NOMO-1 treated with DMSO at 0.1 percent for 48 hours (cell line): ENCODE measurements around the gene ADD1.

Experiments used
- DNase-seq: peaks from one replicate; lab custom pipeline; 2025; ENCODE audit not compliant: unreplicated experiment; lab: John Stamatoyannopoulos, UW

Gene ADD1

DNA sequence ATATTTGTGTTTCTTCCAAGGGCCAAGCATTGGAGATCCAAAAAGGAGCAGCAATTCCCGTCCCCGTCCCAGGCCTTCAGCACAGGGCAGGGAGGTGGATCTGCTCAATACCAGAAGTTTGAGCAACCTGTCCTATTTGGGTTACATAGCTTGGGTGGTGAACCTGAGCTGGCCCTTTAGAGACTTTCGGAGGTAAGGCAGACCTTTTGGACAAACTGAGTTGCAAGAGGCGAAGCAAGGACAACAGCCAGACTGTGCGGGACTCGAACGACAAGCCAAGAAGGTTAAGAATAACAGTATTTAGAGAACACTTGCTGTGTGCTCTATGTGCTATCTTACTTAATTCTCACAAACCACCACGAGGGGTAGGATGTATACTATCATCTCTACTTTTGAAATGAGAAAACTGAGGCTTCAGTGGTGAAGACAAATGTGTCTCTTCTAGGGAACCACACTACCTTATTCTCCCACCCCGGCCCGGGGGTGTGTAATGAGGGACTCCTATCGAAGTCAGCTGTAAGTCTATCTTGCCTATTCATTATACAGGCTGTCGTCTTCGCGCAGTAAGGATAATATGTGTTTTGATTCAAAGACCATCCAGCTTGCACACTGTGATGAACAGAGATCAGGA is 118.3 kb downstream of the ADD1 start:
- DNase-seq = peak; percentile 44

DNA sequence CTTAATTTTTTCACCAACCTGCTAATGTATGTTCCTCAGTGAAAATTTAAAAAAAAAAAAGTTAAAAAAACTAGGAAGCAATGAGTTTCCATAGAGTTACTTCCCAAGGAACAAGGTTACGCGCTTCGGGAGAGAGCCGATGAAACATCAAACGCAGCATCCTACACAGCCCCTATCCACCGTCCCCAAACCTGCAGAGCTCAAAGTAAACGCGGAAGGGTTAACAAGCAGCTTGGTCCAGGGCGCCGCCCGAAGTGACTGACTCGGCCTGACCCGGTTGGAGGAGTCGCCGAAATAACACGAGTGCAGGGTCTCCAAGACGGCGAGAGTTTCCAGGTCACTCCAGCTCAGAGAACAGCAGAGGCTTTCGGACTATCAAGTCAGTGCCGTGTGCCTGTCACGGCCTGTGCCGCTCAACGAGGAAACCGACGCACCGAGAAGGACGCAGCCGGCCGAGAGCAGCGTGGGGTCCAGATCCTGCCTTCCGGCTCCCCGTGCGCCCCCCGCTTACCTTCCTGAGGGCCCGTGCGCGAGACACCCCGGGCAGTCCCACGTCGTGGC is 119.0 kb downstream of the ADD1 start:
- DNase-seq = peak; percentile 52

DNA sequence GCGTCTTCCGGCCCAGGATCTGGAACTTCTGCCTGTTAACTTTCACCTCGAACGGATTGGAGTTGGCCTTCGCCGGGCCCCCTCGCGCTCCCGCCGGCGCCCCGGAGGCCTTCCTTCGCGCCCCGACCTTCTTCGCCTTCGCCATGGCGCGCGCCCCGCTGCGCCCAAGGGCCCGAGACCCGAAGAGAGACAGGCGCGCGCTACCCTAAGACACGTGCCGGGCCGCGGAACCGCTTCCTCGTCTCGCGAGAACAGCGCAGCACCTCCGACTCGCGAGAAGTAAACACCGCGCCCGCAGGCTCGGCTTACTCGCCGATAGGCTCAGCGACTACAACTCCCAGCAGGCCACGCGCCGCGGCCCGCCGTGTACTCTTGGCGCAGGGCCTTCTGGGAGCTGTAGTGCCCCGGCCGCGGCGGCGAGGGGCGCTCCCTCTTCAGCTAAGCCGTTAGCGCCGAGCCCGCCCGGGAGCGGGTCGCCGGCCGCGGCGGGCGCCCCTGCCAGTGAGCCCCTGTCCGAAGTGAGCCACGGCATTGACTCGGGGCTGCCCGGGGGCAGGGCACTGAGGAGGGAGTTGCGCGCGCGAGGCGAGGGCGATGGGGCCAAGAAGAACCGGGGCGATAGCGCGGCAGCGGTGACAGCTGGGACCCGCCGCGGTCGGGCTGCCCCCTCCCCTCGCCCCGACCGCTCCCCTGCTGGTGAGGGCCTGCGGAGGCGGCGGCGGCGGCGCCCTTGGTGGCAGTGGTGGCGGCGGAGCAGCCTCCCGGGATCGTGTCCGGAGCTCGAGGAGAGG is 119.7 kb downstream of the ADD1 start, which contains the start of the genes GRK4 and NOP14:
Gene GRK4 (plus strand): TSS at position 397 of the 791 bp plus-strand sequence. CDS start 500 bp downstream, outside the sequence.
Gene NOP14 (minus strand): TSS at position 232 of the 791 bp plus-strand sequence. CDS start 87 bp downstream, at position 145.
- peak; percentile 97 for DNase-seq

DNA sequence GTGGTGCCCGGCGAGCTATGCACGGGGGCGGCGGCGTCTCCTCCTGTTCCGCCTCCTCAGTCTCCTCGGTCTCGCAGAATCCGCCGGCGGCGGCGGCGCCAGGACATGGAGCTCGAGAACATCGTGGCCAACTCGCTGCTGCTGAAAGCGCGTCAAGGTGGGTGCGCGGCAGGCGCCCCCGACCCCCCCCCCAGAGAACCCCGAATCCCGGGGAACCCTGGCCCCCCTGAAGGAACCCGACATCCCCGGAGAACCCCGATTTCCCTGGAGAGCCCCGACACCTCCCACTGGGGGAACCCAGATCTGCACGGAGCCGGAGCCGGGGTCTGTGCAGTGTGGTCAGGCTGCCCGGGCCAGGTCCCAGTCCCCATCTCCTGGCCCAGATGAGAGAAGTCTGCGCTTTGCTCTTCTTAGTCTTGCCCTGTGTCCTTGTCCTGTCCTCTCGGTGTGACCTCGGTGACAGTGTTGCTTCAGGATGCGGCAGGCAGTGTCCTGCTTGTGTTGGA is 120.4 kb downstream of the ADD1 start:
- DNase-seq = peak; percentile 11

DNA sequence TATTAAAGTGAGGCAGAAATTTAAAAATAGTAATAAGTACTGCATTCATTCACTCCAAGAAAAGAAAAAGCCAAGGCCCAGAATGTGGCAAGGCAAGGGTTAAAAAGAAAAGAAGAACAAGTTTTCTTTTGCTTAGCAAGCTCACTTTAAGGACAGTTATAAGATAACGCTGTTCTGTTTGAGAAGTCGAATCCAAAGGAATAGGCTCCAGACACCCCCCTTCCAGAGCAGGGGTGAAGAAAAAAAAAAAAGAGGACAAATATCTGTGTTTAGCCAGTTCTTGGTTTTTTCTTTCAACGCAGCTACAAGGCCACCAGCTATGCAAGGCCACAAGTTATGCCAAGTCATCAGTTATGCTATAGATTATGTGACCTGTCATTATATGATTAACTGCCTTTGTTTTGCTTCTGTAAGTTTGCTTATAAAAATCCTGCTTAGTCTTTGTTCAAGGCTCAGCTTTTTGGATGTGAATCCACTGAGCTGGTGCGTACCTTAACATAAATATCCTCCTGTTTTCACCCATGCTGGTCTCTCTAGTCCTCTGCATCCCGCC is 121.1 kb downstream of the ADD1 start:
- no peak for DNase-seq

DNA sequence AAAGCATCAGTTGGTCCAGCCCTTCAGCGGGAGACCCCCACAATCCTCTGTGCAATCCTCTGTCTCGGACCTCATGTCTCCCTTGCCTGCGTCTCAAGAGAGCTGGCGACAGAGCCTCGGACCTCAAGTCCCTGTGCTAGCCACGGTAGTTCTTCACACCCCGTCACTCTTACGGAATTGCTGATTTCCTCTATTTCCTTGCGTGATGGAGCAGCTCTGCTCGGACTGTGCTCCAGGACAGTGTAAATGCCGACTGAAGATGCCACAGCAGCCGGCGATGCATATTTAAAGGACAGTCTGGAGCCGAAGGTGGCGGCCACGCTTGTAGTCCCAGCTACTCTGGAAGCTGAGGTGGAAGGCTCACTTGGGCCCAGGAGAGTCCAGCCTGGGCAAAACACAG is 121.6 kb downstream of the ADD1 start:
- no peak for DNase-seq

DNA sequence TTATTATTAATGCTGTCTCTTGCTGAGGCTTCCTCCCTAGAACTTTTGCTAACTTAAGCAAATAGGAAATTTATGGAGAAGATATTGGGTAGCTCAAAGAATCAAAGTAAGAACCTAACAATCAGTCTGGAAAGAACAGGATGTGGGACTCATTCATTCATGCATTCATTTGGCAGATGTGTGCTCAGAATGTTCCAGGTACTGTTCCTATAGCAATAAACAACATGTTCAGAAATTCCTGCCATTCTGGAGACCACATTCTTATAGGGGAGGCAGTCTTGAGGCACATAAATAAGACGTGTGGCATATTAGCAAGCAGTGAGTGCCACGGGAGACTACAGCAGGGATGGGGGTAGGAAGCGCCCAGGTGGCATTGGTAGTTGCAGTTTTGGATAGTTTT is 124.7 kb downstream of the ADD1 start:
- no peak for DNase-seq

DNA sequence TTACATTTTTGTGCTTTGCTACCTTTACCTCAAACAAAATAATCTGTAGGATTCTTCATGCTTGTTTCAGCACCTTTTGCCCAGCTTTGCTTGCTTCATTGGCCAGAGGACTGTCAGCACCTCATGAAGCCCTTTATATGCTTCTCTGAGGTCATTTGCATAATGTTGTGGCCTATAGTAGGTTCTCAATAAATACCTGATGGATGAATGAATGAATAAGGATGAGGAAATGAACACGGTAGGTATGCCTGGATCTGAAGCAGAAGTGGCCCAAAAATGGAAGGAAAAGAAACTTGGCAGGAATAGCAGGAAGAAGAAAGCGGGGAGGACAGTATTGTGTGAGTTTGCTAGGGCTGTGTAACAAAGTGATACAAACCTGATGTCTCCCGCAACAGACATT is 127.6 kb downstream of the ADD1 start:
- DNase-seq = no peak

DNA sequence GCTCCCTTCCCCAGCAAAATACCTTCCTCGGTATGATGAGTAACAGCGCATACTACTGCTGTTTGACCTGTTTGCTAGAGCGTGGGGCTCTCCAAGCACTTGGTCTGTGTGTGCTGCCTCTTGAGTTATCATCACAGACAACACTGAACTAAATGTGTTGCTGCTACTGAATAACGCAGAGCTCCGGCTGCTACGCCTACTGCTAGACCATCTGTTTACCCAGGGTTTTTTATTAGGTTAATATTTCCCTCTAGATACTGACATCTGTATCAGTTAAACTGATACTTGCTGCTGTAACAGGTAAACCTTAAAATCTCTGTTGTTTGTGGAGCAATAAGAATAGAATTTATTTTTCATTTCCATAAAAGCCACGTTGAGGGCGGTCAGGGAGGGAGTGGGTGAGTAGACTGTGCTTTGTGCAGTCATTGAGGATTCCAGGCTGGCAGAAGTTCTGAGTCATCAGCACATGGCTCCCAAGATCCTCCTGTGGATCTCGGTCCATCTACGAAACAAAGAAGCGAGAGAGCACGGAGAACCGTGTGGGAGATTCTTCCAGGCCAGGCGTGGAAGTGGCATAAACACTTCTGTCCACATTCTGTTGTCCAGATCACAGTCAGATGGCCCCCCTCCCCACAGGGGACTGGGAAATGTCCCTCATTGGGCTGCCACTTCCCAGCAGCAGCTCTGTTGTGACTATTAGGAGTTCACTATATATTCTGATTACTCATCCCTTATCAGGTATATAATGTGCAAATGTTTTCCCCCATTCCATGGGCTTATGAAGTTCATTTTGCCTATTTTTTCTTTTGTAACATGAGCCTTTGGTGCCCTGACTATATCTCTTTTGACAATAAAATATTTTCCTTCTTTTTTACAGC is 133.8 kb downstream of the ADD1 start:
- no peak for DNase-seq
